ENCODE data around the gene TTBK2.

The TTBK2 gene

GRCh38 chr15:42804739-42805138 is 115.8 kb downstream of the TTBK2 start:
- H3K4me3 ChIP-seq (ENCODE audit: low read depth, low read length) = no peak overlapping the region
- ChIA-PET POLR2A (no interaction called here), CTCF (no interaction called here)

GRCh38 chr15:42803436-42803835 is 117.1 kb downstream of the TTBK2 start:
- CTCF ChIA-PET = no interaction called here

More at GRCh38 chr15:42804739-42805138, 115.8 kb downstream of the TTBK2 start:
- TF ChIP-seq CTCF (IDR thresholded peaks at IDR 0.05; ENCODE audit: insufficient read depth, low read length, missing control alignments) = no peak
- DNase-seq (ENCODE audit: low read depth, low spot score) = no peak

GRCh38 chr15:42802168-42802567 is 118.4 kb downstream of the TTBK2 start:
- TF ChIP-seq CTCF (IDR thresholded peaks at IDR 0.05; ENCODE audit: insufficient read depth, low read length, missing control alignments) = no peak
- ChIA-PET POLR2A (no interaction called here), CTCF (interaction anchor here (1.8 kb wide), 1 partner anchor 10 kb away, joined by 6 read pairs; no protein-coding TSS in a partner anchor)
- no peak for DNase-seq (ENCODE audit: low read depth, low spot score)
- H3K4me3 ChIP-seq (ENCODE audit: low read depth, low read length) = no peak overlapping the region

More at GRCh38 chr15:42803436-42803835, 117.1 kb downstream of the TTBK2 start:
- no peak overlapping the region for H3K4me3 ChIP-seq (ENCODE audit: low read depth, low read length)
- DNase-seq (ENCODE audit: low read depth, low spot score) = no peak
- POLR2A ChIA-PET = no interaction called here
- no peak for TF ChIP-seq CTCF (IDR thresholded peaks at IDR 0.05; ENCODE audit: insufficient read depth, low read length, missing control alignments)

- POLR2A ChIA-PET = no interaction called here
- TF ChIP-seq CTCF (IDR thresholded peaks at IDR 0.05; ENCODE audit: insufficient read depth, low read length, missing control alignments) = no peak
- CTCF ChIA-PET = interaction anchor here (0.7 to 1.8 kb wide), 7 partner anchors 10 to 126 kb away, joined by 3 to 6 read pairs (median 3); no protein-coding TSS in a partner anchor
- no peak overlapping the region for H3K4me3 ChIP-seq (ENCODE audit: low read depth, low read length)
- DNase-seq (ENCODE audit: low read depth, low spot score) = no peak
Observed at GRCh38 chr15:42800731-42801474, 119.7 kb downstream of the TTBK2 start.

- DNase-seq (ENCODE audit: low read depth, low spot score) = no peak
- TF ChIP-seq CTCF (IDR thresholded peaks at IDR 0.05; ENCODE audit: insufficient read depth, low read length, missing control alignments) = no peak
- ChIA-PET CTCF (interaction anchor here (0.9 kb wide), 1 partner anchor 128 kb away, joined by 3 read pairs; no protein-coding TSS in a partner anchor), POLR2A (no interaction called here)
- no peak overlapping the region for H3K4me3 ChIP-seq (ENCODE audit: low read depth, low read length)
Observed at GRCh38 chr15:42798802-42799201, 121.8 kb downstream of the TTBK2 start.

GRCh38 chr15:42796955-42797782 is 123.4 kb downstream of the TTBK2 start:
- DNase-seq (ENCODE audit: low read depth, low spot score) = no peak
- ChIA-PET CTCF (interaction anchor here (1.1 to 1.7 kb wide), 2 partner anchors 31 to 129 kb away, joined by 3 to 8 read pairs; no protein-coding TSS in a partner anchor), POLR2A (no interaction called here)

More at GRCh38 chr15:42796955-42797782, 123.4 kb downstream of the TTBK2 start:
- no peak overlapping the region for H3K4me3 ChIP-seq (ENCODE audit: low read depth, low read length)
- no peak for TF ChIP-seq CTCF (IDR thresholded peaks at IDR 0.05; ENCODE audit: insufficient read depth, low read length, missing control alignments)

All from AG04449 (cell line).